ENCODE measurements around the gene TNFRSF8. TPM values are rescaled to one million over a fixed set of nuclear protein-coding genes. Genes with fewer than 3 reads are reported as not detected.

Gene TNFRSF8
- total and polyA plus RNA-seq, 9 of the 15 experiments (the other 6 are each of a cell fraction or from before 2014, with no cell fraction given) = 3.5 to 38.4 (median 17.1) TPM

- TF ChIP-seq, protein P1, sequence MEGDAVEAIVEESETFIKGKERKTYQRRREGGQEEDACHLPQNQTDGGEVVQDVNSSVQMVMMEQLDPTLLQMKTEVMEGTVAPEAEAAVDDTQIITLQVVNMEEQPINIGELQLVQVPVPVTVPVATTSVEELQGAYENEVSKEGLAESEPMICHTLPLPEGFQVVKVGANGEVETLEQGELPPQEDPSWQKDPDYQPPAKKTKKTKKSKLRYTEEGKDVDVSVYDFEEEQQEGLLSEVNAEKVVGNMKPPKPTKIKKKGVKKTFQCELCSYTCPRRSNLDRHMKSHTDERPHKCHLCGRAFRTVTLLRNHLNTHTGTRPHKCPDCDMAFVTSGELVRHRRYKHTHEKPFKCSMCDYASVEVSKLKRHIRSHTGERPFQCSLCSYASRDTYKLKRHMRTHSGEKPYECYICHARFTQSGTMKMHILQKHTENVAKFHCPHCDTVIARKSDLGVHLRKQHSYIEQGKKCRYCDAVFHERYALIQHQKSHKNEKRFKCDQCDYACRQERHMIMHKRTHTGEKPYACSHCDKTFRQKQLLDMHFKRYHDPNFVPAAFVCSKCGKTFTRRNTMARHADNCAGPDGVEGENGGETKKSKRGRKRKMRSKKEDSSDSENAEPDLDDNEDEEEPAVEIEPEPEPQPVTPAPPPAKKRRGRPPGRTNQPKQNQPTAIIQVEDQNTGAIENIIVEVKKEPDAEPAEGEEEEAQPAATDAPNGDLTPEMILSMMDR (IDR thresholded peaks at IDR 0.05 in 2 of 3, conservative IDR thresholded peaks at IDR 0.05 in 1 of 3; ENCODE audit: insufficient read depth in 2 of 3, low read depth in 1 of 3, low read length in 3 of 3) = peak; percentile 17 to 36 (median 28); a peak in 2 of 6 replicates
- TF ChIP-seq HMG20A (CRISPR knock-in tag; conservative IDR thresholded peaks at IDR 0.05) (no peak), NR2F6 (CRISPR knock-in tag; IDR thresholded peaks at IDR 0.05) (no peak), ZNF57 (CRISPR knock-in tag; IDR thresholded peaks at IDR 0.05) (no peak), JUN (IDR thresholded peaks at IDR 0.05; ENCODE audit: borderline replicate concordance, low read depth, low read length) (no peak), JUN (CRISPR knock-in tag; IDR thresholded peaks at IDR 0.05; ENCODE audit: borderline replicate concordance) (no peak), ZNF316 (IDR thresholded peaks at IDR 0.05) (no peak), CBFB (CRISPR knock-in tag; IDR thresholded peaks at IDR 0.05) (0 out of 2 replicates have a peak, but pooled peaks have one; percentile 19), ZNF384 (IDR thresholded peaks at IDR 0.05; ENCODE audit: low read depth, low read length) (peak; percentile 88), SOX6 (IDR thresholded peaks at IDR 0.05) (no peak), POLR3G (IDR thresholded peaks at IDR 0.05; ENCODE audit: extremely low read depth, insufficient read length, insufficient replicate concordance) (no peak)
- TF ChIP-seq, protein P2, sequence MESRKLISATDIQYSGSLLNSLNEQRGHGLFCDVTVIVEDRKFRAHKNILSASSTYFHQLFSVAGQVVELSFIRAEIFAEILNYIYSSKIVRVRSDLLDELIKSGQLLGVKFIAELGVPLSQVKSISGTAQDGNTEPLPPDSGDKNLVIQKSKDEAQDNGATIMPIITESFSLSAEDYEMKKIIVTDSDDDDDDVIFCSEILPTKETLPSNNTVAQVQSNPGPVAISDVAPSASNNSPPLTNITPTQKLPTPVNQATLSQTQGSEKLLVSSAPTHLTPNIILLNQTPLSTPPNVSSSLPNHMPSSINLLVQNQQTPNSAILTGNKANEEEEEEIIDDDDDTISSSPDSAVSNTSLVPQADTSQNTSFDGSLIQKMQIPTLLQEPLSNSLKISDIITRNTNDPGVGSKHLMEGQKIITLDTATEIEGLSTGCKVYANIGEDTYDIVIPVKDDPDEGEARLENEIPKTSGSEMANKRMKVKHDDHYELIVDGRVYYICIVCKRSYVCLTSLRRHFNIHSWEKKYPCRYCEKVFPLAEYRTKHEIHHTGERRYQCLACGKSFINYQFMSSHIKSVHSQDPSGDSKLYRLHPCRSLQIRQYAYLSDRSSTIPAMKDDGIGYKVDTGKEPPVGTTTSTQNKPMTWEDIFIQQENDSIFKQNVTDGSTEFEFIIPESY (CRISPR knock-in tag; IDR thresholded peaks at IDR 0.05) = peak; percentile 85
- ChIA-PET CTCF (ENCODE audit: low intra/inter-chr PET ratio) (no interaction called here), POLR2A (interaction anchor here (8.3 kb wide), 1 partner anchor 144 kb away, joined by 67 read pairs; no protein-coding TSS in a partner anchor)
- H3K9me1 ChIP-seq (ENCODE audit: control insufficient read depth, insufficient read depth, low read length) = no peaks in the 10 kb centered on the region
- no TSS peak for BruUV-seq (replicated peaks)
- H3K4me3 ChIP-seq = no peak overlapping the region
- H3K4me2 ChIP-seq (ENCODE audit: insufficient read depth, low read length) = no peak overlapping the region
- peaks cover 27 to 42% of the 10 kb centered on the region in 2 experiments for H3K4me1 ChIP-seq (replicated peaks in 1 of 2; ENCODE audit: control insufficient read depth in 2 of 2, insufficient read depth in 2 of 2, low read length in 2 of 2)
- DNase-seq (ENCODE audit: extremely low read depth in 1 of 4, low spot score in 3 of 4) = no peak
- H3K27ac ChIP-seq (ENCODE audit: extremely low read depth, low read depth, low read length) = no peak overlapping the region
- H4K20me1 ChIP-seq (replicated peaks; ENCODE audit: control insufficient read depth, insufficient read depth, low read length) = no peaks in the 10 kb centered on the region
- intact Hi-C loops (cut with micrococcal nuclease) (no loop called here), in situ Hi-C loops (cut with MboI) (no loop called here)
- peak; percentile 12 for ATAC-seq
- H3K9ac ChIP-seq (ENCODE audit: insufficient read depth in 1 of 2, low read depth in 2 of 2, low read length in 2 of 2) = no peak overlapping the region
- no peak for FAIRE-seq
- WGBS (ENCODE audit: insufficient coverage, low coverage, missing lambda C conversion rate) = 86% methylated on average over 14 of the region's 14 CpGs
- 0 out of 2 replicates have a peak, but pooled peaks cover 3% of the 10 kb centered on the region for H3K9me3 ChIP-seq (replicated peaks; ENCODE audit: control insufficient read depth, insufficient read depth, low read depth, low read length)
- no peaks in the 10 kb centered on the region for H3K36me3 ChIP-seq (ENCODE audit: control insufficient read depth, insufficient read depth, low read length)
- no peaks in the 10 kb centered on the region for H3K79me2 ChIP-seq (ENCODE audit: control insufficient read depth, insufficient read depth, low read length)
- H2AFZ ChIP-seq (ENCODE audit: low read depth, low read length) = no peak overlapping the region
- no peaks in the 10 kb centered on the region for H3K27me3 ChIP-seq (ENCODE audit: control insufficient read depth in 2 of 2, insufficient read depth in 2 of 2, low read length in 2 of 2)
Observed at GRCh38 chr1:12052997-12053686, 10.0 kb upstream of the TNFRSF8 start.
